Activated naive CD4-positive, alpha-beta T cell treated with anti-CD3 and anti-CD28 coated beads, Interleukin-2, amount 50 U/mL, for 16 hours (primary cell): ENCODE measurements around the gene FRAT1.
"Not testable (repeated sequence)": the region's sequence is repeated elsewhere in the genome, so short reads cannot be mapped to it uniquely, and the experiment has no call there.

Experiments
- DNase-seq: peaks from one replicate; pipeline ENCODE4 v3.0.0-alpha.2; 2020

FRAT1 gene

GRCh38 chr10:97336446-97336845 is 17.4 kb downstream of the FRAT1 start:
- no peak for DNase-seq

GRCh38 chr10:97336942-97337831 is 18.1 kb downstream of the FRAT1 start:
- no peak for DNase-seq

GRCh38 chr10:97338041-97338440 is 19.0 kb downstream of the FRAT1 start:
- DNase-seq = no peak

- DNase-seq = no peak
These were observed 22.3 kb downstream of the FRAT1 start for GRCh38 chr10:97341416-97341815.

- not testable (repeated sequence) for DNase-seq
These were observed 24.6 kb downstream of the FRAT1 start for GRCh38 chr10:97343664-97344063.

GRCh38 chr10:97347317-97347716 is 28.2 kb downstream of the FRAT1 start:
- DNase-seq = no peak

- no peak for DNase-seq
These were observed 30.9 kb downstream of the FRAT1 start for GRCh38 chr10:97349752-97350513.

GRCh38 chr10:97353945-97354344 is 34.9 kb downstream of the FRAT1 start:
- no peak for DNase-seq

GRCh38 chr10:97355571-97355975 is 36.5 kb downstream of the FRAT1 start:
- no peak for DNase-seq

GRCh38 chr10:97356318-97356914 is 37.3 kb downstream of the FRAT1 start:
- no peak for DNase-seq

- no peak for DNase-seq
These were observed 37.8 kb downstream of the FRAT1 start for GRCh38 chr10:97356918-97357317.

GRCh38 chr10:97358349-97358748 is 39.3 kb downstream of the FRAT1 start:
- no peak for DNase-seq

- DNase-seq = no peak
These were observed 39.7 kb downstream of the FRAT1 start for GRCh38 chr10:97358781-97359180.

- DNase-seq = no peak
These were observed 41.9 kb downstream of the FRAT1 start for GRCh38 chr10:97360705-97361536.

GRCh38 chr10:97361537-97361901 is 42.4 kb downstream of the FRAT1 start:
- DNase-seq = no peak

GRCh38 chr10:97362310-97363033 is 43.4 kb downstream of the FRAT1 start:
- no peak for DNase-seq

- no peak for DNase-seq
These were observed 44.0 kb downstream of the FRAT1 start for GRCh38 chr10:97363071-97363470.

GRCh38 chr10:97365761-97366351 is 46.8 kb downstream of the FRAT1 start:
- DNase-seq = no peak

- DNase-seq = no peak
These were observed 47.5 kb downstream of the FRAT1 start for GRCh38 chr10:97366572-97366971.

- no peak for DNase-seq
These were observed 48.1 kb downstream of the FRAT1 start for GRCh38 chr10:97367126-97367649.
